BE2C (cell line): ENCODE data around the gene ZNF362.

ENCODE experiments used
- DNase-seq: peaks from one replicate; pipeline ENCODE4 v3.0.0-alpha.2; 2020
- H3K27me3 ChIP-seq: fragments of 250-450 bp; sonication (Bioruptor Pico); 2 replicates; pipeline ENCODE4 v1.5.1; 2020; ENCODE audit warnings: mild to moderate bottlenecking
- H3K36me3 ChIP-seq: fragments of 250-450 bp; sonication (Bioruptor Pico); 2 replicates; pipeline ENCODE4 v1.5.1; 2020; ENCODE audit warnings: mild to moderate bottlenecking
- H3K4me1 ChIP-seq: fragments of 250-450 bp; sonication (Bioruptor Pico); 2 replicates; pipeline ENCODE4 v1.5.1; 2020
- H3K4me3 ChIP-seq: 2 replicates; pipeline ENCODE4 v1.5.1; 2011; ENCODE audit warnings: low read depth, low read length
- H3K9me3 ChIP-seq: fragments of 250-450 bp; sonication (Bioruptor Pico); 2 replicates; pipeline ENCODE4 v1.5.1; 2020
- CTCF ChIP-seq: IDR thresholded peaks from 2 replicates; pipeline ENCODE4 v1.5.1; 2012; ENCODE audit warnings: mild to moderate bottlenecking, low read depth, low read length

Gene ZNF362

GRCh38 chr1:33330361-33330890 is 74.1 kb downstream of the ZNF362 start:
- H3K4me3 ChIP-seq: no peak overlapping the region
- DNase-seq: no peak
- peaks cover 20% of the 10 kb centered on the region for H3K36me3 ChIP-seq
- H3K9me3 ChIP-seq: no peaks in the 10 kb centered on the region
- TF ChIP-seq CTCF: no peak
- H3K4me1 ChIP-seq: no peaks in the 10 kb centered on the region
- H3K27me3 ChIP-seq: no peaks in the 10 kb centered on the region

GRCh38 chr1:33330906-33331305 is 74.6 kb downstream of the ZNF362 start:
- DNase-seq: no peak
- TF ChIP-seq CTCF: no peak
- Histone ChIP-seq H3K36me3 (peaks cover 17% of the 10 kb centered on the region), H3K4me1 (no peaks in the 10 kb centered on the region), H3K9me3 (no peaks in the 10 kb centered on the region), H3K27me3 (no peaks in the 10 kb centered on the region), H3K4me3 (no peak overlapping the region)

- no peaks in the 10 kb centered on the region for H3K27me3 ChIP-seq
- H3K9me3 ChIP-seq: no peaks in the 10 kb centered on the region
- no peak for TF ChIP-seq CTCF
- no peak for DNase-seq
- no peaks in the 10 kb centered on the region for H3K4me1 ChIP-seq
- H3K36me3 ChIP-seq: peaks cover 16% of the 10 kb centered on the region
- H3K4me3 ChIP-seq: no peak overlapping the region
These were observed 75.4 kb downstream of the ZNF362 start for GRCh38 chr1:33331444-33332356.

GRCh38 chr1:33332357-33332789 is 76.1 kb downstream of the ZNF362 start:
- no peak for DNase-seq
- Histone ChIP-seq H3K4me1 (no peaks in the 10 kb centered on the region), H3K4me3 (no peak overlapping the region), H3K9me3 (no peaks in the 10 kb centered on the region), H3K36me3 (peaks cover 16% of the 10 kb centered on the region), H3K27me3 (no peaks in the 10 kb centered on the region)
- TF ChIP-seq CTCF: no peak

- H3K4me1 ChIP-seq: no peaks in the 10 kb centered on the region
- peaks cover 12% of the 10 kb centered on the region for H3K36me3 ChIP-seq
- no peaks in the 10 kb centered on the region for H3K27me3 ChIP-seq
- H3K9me3 ChIP-seq: no peaks in the 10 kb centered on the region
- no peak for DNase-seq
- H3K4me3 ChIP-seq: no peak overlapping the region
- no peak for TF ChIP-seq CTCF
These were observed 76.6 kb downstream of the ZNF362 start for GRCh38 chr1:33332881-33333280.

GRCh38 chr1:33334081-33334552 is 77.8 kb downstream of the ZNF362 start:
- no peak for TF ChIP-seq CTCF
- H3K4me1 ChIP-seq: no peaks in the 10 kb centered on the region
- H3K9me3 ChIP-seq: no peaks in the 10 kb centered on the region
- H3K27me3 ChIP-seq: no peaks in the 10 kb centered on the region
- peaks cover 7% of the 10 kb centered on the region for H3K36me3 ChIP-seq
- H3K4me3 ChIP-seq: no peak overlapping the region
- DNase-seq: no peak
